ENCODE results near the gene TSR1.

- TF ChIP-seq, protein P1, sequence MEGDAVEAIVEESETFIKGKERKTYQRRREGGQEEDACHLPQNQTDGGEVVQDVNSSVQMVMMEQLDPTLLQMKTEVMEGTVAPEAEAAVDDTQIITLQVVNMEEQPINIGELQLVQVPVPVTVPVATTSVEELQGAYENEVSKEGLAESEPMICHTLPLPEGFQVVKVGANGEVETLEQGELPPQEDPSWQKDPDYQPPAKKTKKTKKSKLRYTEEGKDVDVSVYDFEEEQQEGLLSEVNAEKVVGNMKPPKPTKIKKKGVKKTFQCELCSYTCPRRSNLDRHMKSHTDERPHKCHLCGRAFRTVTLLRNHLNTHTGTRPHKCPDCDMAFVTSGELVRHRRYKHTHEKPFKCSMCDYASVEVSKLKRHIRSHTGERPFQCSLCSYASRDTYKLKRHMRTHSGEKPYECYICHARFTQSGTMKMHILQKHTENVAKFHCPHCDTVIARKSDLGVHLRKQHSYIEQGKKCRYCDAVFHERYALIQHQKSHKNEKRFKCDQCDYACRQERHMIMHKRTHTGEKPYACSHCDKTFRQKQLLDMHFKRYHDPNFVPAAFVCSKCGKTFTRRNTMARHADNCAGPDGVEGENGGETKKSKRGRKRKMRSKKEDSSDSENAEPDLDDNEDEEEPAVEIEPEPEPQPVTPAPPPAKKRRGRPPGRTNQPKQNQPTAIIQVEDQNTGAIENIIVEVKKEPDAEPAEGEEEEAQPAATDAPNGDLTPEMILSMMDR (IDR thresholded peaks at IDR 0.05): no peak
- TF ChIP-seq POLR2A (IDR thresholded peaks at IDR 0.05): no peak
These were observed 41.4 kb upstream of the TSR1 start for GRCh38 chr17:2377659-2378058.

Measured in thyroid gland (tissue), 4 donors.